Measurements from ENCODE around the gene GPR75. TPM values are rescaled to one million over a fixed set of nuclear protein-coding genes. Genes with fewer than 3 reads are reported as not detected.

The GPR75 gene
- total and polyA plus RNA-seq, 2 of the 8 experiments (the other 6 are each of a cell fraction or from before 2014, with no cell fraction given) = 3.5 to 4.3 TPM

GRCh38 chr2:53820048-53820447 lies 39.7 kb downstream of the GPR75 start:
- Histone ChIP-seq H4K8ac (ENCODE audit: extremely low read depth, insufficient read depth, low read length) (no peak overlapping the region), H2AFZ (ENCODE audit: low read length) (no peak overlapping the region), H2BK120ac (replicated peaks; ENCODE audit: low read depth, low read length) (no peak overlapping the region), H2BK5ac (ENCODE audit: low read depth, low read length) (no peak overlapping the region), H4K91ac (replicated peaks; ENCODE audit: insufficient read length, low read length) (no peak overlapping the region), H3K9me3 (ENCODE audit: insufficient read depth in 2 of 2, low read depth in 1 of 2, low read length in 1 of 2) (no peaks in the 10 kb centered on the region), H4K5ac (ENCODE audit: insufficient read length, low read depth, low read length) (no peak overlapping the region), H2BK12ac (ENCODE audit: low read depth, low read length) (no peak overlapping the region), H3K18ac (ENCODE audit: extremely low read depth, low read length) (no peak overlapping the region), H3K4me2 (ENCODE audit: insufficient read depth in 1 of 2, low read depth in 2 of 2, low read length in 2 of 2) (no peak overlapping the region), H3K9ac (replicated peaks in 1 of 4; ENCODE audit: extremely low read depth in 1 of 4, low read depth in 3 of 4, low read length in 3 of 4) (no peak overlapping the region), H3K4me1 (replicated peaks in 1 of 4; ENCODE audit: control insufficient read depth in 3 of 4, insufficient read depth in 4 of 4, low read length in 3 of 4) (no peaks in the 10 kb centered on the region), H3K36me3 (ENCODE audit: control insufficient read depth in 2 of 4, insufficient read depth in 4 of 4, low read length in 3 of 4) (peaks cover 0 to 9% (median under 1%) of the 10 kb centered on the region in 4 experiments; a peak in 4 of 8 replicates), H4K20me1 (replicated peaks in 1 of 2; ENCODE audit: control insufficient read depth in 1 of 2, insufficient read depth in 2 of 2, low read length in 2 of 2) (no peaks in the 10 kb centered on the region), H3K27ac (ENCODE audit: low read depth, low read length) (no peak overlapping the region), H3K56ac (replicated peaks; ENCODE audit: insufficient read length, low read depth, low read length) (no peak overlapping the region), H2BK15ac (ENCODE audit: low read length) (no peak overlapping the region), H3K79me1 (ENCODE audit: low read depth, low read length) (no peaks in the 10 kb centered on the region), H3K4me3 (ENCODE audit: extremely low read depth in 1 of 4, insufficient read depth in 2 of 4, low read depth in 3 of 4, low read length in 4 of 4) (no peak overlapping the region), H3K4ac (replicated peaks; ENCODE audit: insufficient read length, low read depth, low read length) (no peak overlapping the region), H3K27me3 (replicated peaks in 1 of 4; ENCODE audit: control insufficient read depth in 3 of 4, extremely low read depth in 1 of 4, insufficient read depth in 3 of 4, low read length in 3 of 4) (no peaks in the 10 kb centered on the region), H3K23ac (ENCODE audit: insufficient read length) (no peak overlapping the region), H2BK20ac (ENCODE audit: low read length) (no peak overlapping the region), H3K79me2 (ENCODE audit: control insufficient read depth in 1 of 2, insufficient read depth in 2 of 2, low read length in 2 of 2) (no peaks in the 10 kb centered on the region), H3K14ac (ENCODE audit: insufficient read length) (no peak overlapping the region), H3K23me2 (ENCODE audit: low read depth, low read length) (no peaks in the 10 kb centered on the region), H2AK5ac (ENCODE audit: low read depth, low read length) (no peak overlapping the region)
- DNase-seq (ENCODE audit: low read depth in 1 of 2, low spot score in 2 of 2) (no peak), FAIRE-seq (no peak)
- 93% methylated on average over 9 of the region's 9 CpGs; no CpG with 5 or more reads in 1 of the 2 experiments for WGBS, 2 experiments (ENCODE audit: extremely low coverage in 1 of 2, insufficient coverage in 1 of 2, insufficient read length in 1 of 2, insufficient replicate concordance in 2 of 2, low coverage in 1 of 2, low lambda C conversion rate in 2 of 2, missing lambda C conversion rate in 1 of 2)
- ChIA-PET CTCF (ENCODE audit: partially characterized antibody) (interaction anchor here (0.7 to 1.9 kb wide), 2 partner anchors 17 to 51 kb away, joined by 3 to 6 read pairs; no protein-coding TSS in a partner anchor), POLR2A (ENCODE audit: partially characterized antibody) (interaction anchor here (1.1 to 1.4 kb wide), 4 partner anchors 9 to 70 kb away, joined by 3 to 7 read pairs (median 3); no protein-coding TSS in a partner anchor)

Data from H1 (cell line).